Fibroblast of villous mesenchyme (primary cell): ENCODE data around the gene ZNF564. TPM values are rescaled to one million over a fixed set of nuclear protein-coding genes. Genes with fewer than 3 reads are reported as not detected.
A peak's percentile ranks its signal among the peaks of the same experiment; 100 is the strongest.

ENCODE experiments used
- DNase-seq: peaks from one replicate; pipeline ENCODE4 v3.0.0-alpha.2; 2010; ENCODE audit warnings: low read depth
- H3K4me3 ChIP-seq: 2 replicates; pipeline ENCODE4 v1.5.1; 2011; ENCODE audit warnings: low read depth, mild to moderate bottlenecking, low read length
- total RNA-seq: library from RNA; depleted of rRNA; stranded (reverse); fragments of >200 nt; gene quantifications from 2 replicates; pipeline ENCODE4 v1.2.3, GENCODE V29; 2012
- TF ChIP-seq, protein P1 (sequence below): IDR thresholded peaks from 2 replicates; pipeline ENCODE4 v1.5.1; 2012; ENCODE audit warnings: low read depth, mild to moderate bottlenecking, low read length; ENCODE audit not compliant: insufficient read depth

ZNF564 gene
- total RNA-seq, result 6.0 and 6.4 TPM in 2 replicates

- DNase-seq, result peak; percentile 98
- H3K4me3 ChIP-seq, result peak within 1 kb of the TSS; percentile 93
- TF ChIP-seq, protein P1, sequence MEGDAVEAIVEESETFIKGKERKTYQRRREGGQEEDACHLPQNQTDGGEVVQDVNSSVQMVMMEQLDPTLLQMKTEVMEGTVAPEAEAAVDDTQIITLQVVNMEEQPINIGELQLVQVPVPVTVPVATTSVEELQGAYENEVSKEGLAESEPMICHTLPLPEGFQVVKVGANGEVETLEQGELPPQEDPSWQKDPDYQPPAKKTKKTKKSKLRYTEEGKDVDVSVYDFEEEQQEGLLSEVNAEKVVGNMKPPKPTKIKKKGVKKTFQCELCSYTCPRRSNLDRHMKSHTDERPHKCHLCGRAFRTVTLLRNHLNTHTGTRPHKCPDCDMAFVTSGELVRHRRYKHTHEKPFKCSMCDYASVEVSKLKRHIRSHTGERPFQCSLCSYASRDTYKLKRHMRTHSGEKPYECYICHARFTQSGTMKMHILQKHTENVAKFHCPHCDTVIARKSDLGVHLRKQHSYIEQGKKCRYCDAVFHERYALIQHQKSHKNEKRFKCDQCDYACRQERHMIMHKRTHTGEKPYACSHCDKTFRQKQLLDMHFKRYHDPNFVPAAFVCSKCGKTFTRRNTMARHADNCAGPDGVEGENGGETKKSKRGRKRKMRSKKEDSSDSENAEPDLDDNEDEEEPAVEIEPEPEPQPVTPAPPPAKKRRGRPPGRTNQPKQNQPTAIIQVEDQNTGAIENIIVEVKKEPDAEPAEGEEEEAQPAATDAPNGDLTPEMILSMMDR, result peak; percentile 15
These were observed at the start of gene ZNF564 for GRCh38 chr19:12551060-12551832. ZNF564 (minus strand) TSS chr19:12551482; CDS start chr19:12551332, 150 bp downstream.

- TF ChIP-seq, protein P1, result no peak
- H3K4me3 ChIP-seq, result no peak overlapping the region
- DNase-seq, result no peak
These were observed 46.3 kb upstream of the ZNF564 start for GRCh38 chr19:12597594-12597993.

DNA sequence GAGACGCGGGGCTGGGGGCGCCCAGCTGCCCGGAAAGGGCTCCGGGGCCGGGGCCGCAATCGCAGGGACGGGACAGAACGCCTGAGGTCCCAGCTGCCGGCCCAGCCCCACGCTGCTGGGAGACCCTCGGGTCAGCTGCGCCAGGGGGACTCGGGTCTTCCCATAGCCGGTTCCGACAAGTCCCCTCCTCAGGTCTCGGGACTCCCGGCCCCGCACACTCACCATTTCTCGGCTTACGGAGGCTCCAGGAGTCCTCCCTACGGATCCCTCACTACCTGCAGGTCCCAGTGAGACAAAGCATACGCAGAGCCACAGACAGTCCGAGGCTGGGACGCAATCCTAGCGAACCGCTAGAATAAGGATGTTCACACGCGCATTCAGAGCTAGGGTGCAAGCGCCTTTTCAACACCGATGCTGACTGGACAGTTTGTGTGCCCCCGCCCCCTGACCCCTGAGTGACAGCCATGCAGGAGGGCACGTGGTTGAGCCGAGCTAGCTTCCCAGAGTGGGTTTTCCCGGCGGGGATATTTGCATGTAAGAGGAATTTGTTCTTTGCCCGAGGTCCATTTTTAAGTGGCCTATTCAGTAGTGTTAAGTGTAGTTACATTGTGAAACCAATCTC, 45.8 kb upstream of the ZNF564 start:
- TF ChIP-seq, protein P1, result no peak
- no peak for DNase-seq
- no peak overlapping the region for H3K4me3 ChIP-seq

GRCh38 chr19:12596485-12596884, 45.2 kb upstream of the ZNF564 start:
- TF ChIP-seq, protein P1, result no peak
- H3K4me3 ChIP-seq, result no peak overlapping the region
- DNase-seq, result no peak

DNA sequence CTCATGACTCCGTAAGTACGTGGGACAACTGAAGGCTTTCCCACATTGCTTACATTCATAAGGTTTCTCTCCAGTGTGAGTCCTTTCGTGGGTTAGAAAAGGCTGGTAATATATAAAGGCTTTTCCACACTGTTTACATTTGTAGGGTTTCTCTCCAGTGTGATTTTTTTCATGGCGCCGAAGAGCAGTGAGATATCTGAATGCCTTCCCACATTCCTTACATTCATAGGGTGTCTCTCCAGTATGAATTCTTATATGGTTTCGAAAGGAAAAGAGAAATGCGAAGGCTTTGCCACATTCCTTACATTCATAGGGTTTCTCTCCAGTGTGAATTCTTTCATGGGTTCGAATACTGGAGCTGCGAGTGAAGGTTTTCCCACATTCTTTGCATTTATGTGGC, 29.8 kb upstream of the ZNF564 start:
- H3K4me3 ChIP-seq, result no peak overlapping the region
- TF ChIP-seq, protein P1, result no peak
- no peak for DNase-seq

- TF ChIP-seq, protein P1, result no peak
- peak; percentile 83 for DNase-seq
- H3K4me3 ChIP-seq, result no peak overlapping the region
These were observed 29.0 kb upstream of the ZNF564 start for GRCh38 chr19:12580180-12580694.
